GM12892 (cell line): ENCODE results near the gene PEAR1.

Source experiments
- POLR2A ChIP-seq: IDR thresholded peaks from 2 replicates; pipeline ENCODE4 v1.6.1; 2011; ENCODE audit warnings: low read depth, low read length, control low read depth
- POLR2AphosphoS5 ChIP-seq: IDR thresholded peaks from 2 replicates; pipeline ENCODE4 v1.6.1; 2011; ENCODE audit warnings: low read depth, low read length, control low read depth

DNA sequence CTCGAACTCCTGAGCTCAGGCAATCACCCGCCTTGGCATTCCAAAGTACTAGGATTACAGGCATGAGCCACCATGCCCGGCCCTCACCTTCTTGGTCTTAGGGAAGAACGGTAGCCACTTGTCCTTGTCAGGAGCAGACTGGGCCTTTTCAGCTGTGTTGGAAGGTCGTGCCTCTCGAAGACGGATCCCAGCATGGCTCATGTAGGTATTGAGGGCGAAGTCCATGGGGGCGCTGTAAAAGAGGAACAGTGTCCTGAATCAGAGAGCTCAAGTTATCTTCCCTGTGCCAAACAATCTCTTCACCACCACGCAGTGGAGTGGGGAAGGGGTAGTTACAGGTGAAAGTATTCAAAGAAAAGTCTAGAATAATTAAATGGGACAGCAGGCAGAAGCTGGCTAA, 62.8 kb downstream of the PEAR1 start:
- TF ChIP-seq POLR2A (no peak), POLR2AphosphoS5 (no peak)
